GM21390 (cell line): ENCODE results near the gene ADORA2B.
"Not testable (repeated sequence)": the region's sequence is repeated elsewhere in the genome, so short reads cannot be mapped to it uniquely, and the experiment has no call there.

Experiments used
- ATAC-seq: cut with Tn5 transposase; IDR thresholded peaks from one replicate; pipeline ENCODE4 v1.9.1; 2021; ENCODE audit not compliant: unreplicated experiment

The ADORA2B gene

GRCh38 chr17:15944759-15945526 lies at the start of gene ADORA2B:
ADORA2B (plus strand) TSS chr17:15945130; CDS start chr17:15945249, 119 bp downstream.
- ATAC-seq = no peak

- ATAC-seq = no peak
Measured at GRCh38 chr17:15896277-15896676, 48.7 kb upstream of the ADORA2B start.

- no peak for ATAC-seq
Measured at GRCh38 chr17:15896834-15897233, 48.1 kb upstream of the ADORA2B start.

- not testable (repeated sequence) for ATAC-seq
Measured at GRCh38 chr17:15899596-15899995, 45.3 kb upstream of the ADORA2B start.

- ATAC-seq = no peak
Measured at GRCh38 chr17:15900871-15901270, 44.1 kb upstream of the ADORA2B start.

- ATAC-seq = not testable (repeated sequence)
Measured at GRCh38 chr17:15905236-15905635, 39.7 kb upstream of the ADORA2B start.

- no peak for ATAC-seq
Measured at GRCh38 chr17:15907290-15907689, 37.6 kb upstream of the ADORA2B start.

GRCh38 chr17:15908378-15908777 lies 36.6 kb upstream of the ADORA2B start:
- ATAC-seq = no peak

GRCh38 chr17:15909481-15909991 lies 35.4 kb upstream of the ADORA2B start:
- no peak for ATAC-seq

GRCh38 chr17:15910791-15911190 lies 34.1 kb upstream of the ADORA2B start:
- no peak for ATAC-seq

- not testable (repeated sequence) for ATAC-seq
Measured at GRCh38 chr17:15911701-15912100, 33.2 kb upstream of the ADORA2B start.

- no peak for ATAC-seq
Measured at GRCh38 chr17:15912416-15912955, 32.4 kb upstream of the ADORA2B start.

- ATAC-seq = no peak
Measured at GRCh38 chr17:15913826-15914225, 31.1 kb upstream of the ADORA2B start.

GRCh38 chr17:15914400-15915170 lies 30.3 kb upstream of the ADORA2B start:
- ATAC-seq = no peak

- no peak for ATAC-seq
Measured at GRCh38 chr17:15915961-15916360, 29.0 kb upstream of the ADORA2B start.

- ATAC-seq = no peak
Measured at GRCh38 chr17:15917021-15917437, 27.9 kb upstream of the ADORA2B start.

- no peak for ATAC-seq
Measured at GRCh38 chr17:15917438-15918027, 27.4 kb upstream of the ADORA2B start.

GRCh38 chr17:15918261-15918660 lies 26.7 kb upstream of the ADORA2B start:
- no peak for ATAC-seq

- ATAC-seq = no peak
Measured at GRCh38 chr17:15918661-15919259, 26.2 kb upstream of the ADORA2B start.

GRCh38 chr17:15919466-15919865 lies 25.5 kb upstream of the ADORA2B start:
- ATAC-seq = no peak

GRCh38 chr17:15920758-15921239 lies 24.1 kb upstream of the ADORA2B start:
- no peak for ATAC-seq
